ENCODE measurements around the gene PPARA. TPM values are rescaled to one million over a fixed set of nuclear protein-coding genes. Genes with fewer than 3 reads are reported as not detected.

PPARA gene
- total RNA-seq, 2 donors from 2014 or later, result 11.7 to 12.3 TPM

GRCh38 chr22:46213052-46213451 lies 62.7 kb downstream of the PPARA start:
- Mint-ChIP-seq H3K27me3 (no peaks in the 10 kb centered on the region), H3K4me1 (peaks cover 6% of the 10 kb centered on the region), H3K36me3 (ENCODE audit: low read depth) (peaks cover 8% of the 10 kb centered on the region), H3K27ac (no peak overlapping the region), H3K4me3 (no peak overlapping the region)
- no peak for DNase-seq
- peaks cover 4% of the 10 kb centered on the region for H3K9me3 ChIP-seq (ENCODE audit: control insufficient read depth, low read length, poor library complexity, severe bottlenecking)
- ATAC-seq, result no peak

- peaks cover 6% of the 10 kb centered on the region for H3K4me1 Mint-ChIP-seq
- no peak overlapping the region for H3K4me3 Mint-ChIP-seq
- peaks cover 6% of the 10 kb centered on the region for H3K36me3 Mint-ChIP-seq (ENCODE audit: low read depth)
- peaks cover 4% of the 10 kb centered on the region for H3K9me3 ChIP-seq (ENCODE audit: control insufficient read depth, low read length, poor library complexity, severe bottlenecking)
- H3K27ac Mint-ChIP-seq, result no peak overlapping the region
- no peaks in the 10 kb centered on the region for H3K27me3 Mint-ChIP-seq
- ATAC-seq (no peak), DNase-seq (no peak)
Observed at GRCh38 chr22:46214149-46214548, 63.8 kb downstream of the PPARA start.

GRCh38 chr22:46214616-46215015 lies 64.3 kb downstream of the PPARA start:
- Mint-ChIP-seq H3K27me3 (no peaks in the 10 kb centered on the region), H3K27ac (no peak overlapping the region), H3K36me3 (ENCODE audit: low read depth) (peaks cover 6% of the 10 kb centered on the region), H3K4me1 (peaks cover 9% of the 10 kb centered on the region), H3K4me3 (no peak overlapping the region)
- peaks cover 2% of the 10 kb centered on the region for H3K9me3 ChIP-seq (ENCODE audit: control insufficient read depth, low read length, poor library complexity, severe bottlenecking)
- no peak for ATAC-seq
- DNase-seq, result no peak

- H3K36me3 Mint-ChIP-seq (ENCODE audit: low read depth), result no peaks in the 10 kb centered on the region
- no peak for ATAC-seq
Observed at GRCh38 chr22:46219636-46220035, 69.3 kb downstream of the PPARA start.

GRCh38 chr22:46220921-46221320 lies 70.6 kb downstream of the PPARA start:
- Mint-ChIP-seq H3K4me1 (peaks cover 11% of the 10 kb centered on the region), H3K27me3 (no peaks in the 10 kb centered on the region), H3K4me3 (no peak overlapping the region), H3K27ac (peak overlapping the region; percentile 21), H3K36me3 (ENCODE audit: low read depth) (no peaks in the 10 kb centered on the region)
- ATAC-seq, result no peak
- DNase-seq, result no peak
- no peaks in the 10 kb centered on the region for H3K9me3 ChIP-seq (ENCODE audit: control insufficient read depth, low read length, poor library complexity, severe bottlenecking)

More at GRCh38 chr22:46219636-46220035, 69.3 kb downstream of the PPARA start:
- Mint-ChIP-seq H3K4me1 (peaks cover 7% of the 10 kb centered on the region), H3K27ac (peak overlapping the region; percentile 69), H3K4me3 (peak overlapping the region; percentile 25), H3K27me3 (no peaks in the 10 kb centered on the region)
- no peaks in the 10 kb centered on the region for H3K9me3 ChIP-seq (ENCODE audit: control insufficient read depth, low read length, poor library complexity, severe bottlenecking)
- DNase-seq, result no peak

- DNase-seq (no peak), ATAC-seq (no peak)
- H3K4me1 Mint-ChIP-seq, result peaks cover 8% of the 10 kb centered on the region
- no peaks in the 10 kb centered on the region for H3K27me3 Mint-ChIP-seq
- H3K27ac Mint-ChIP-seq, result no peak overlapping the region
- H3K4me3 Mint-ChIP-seq, result no peak overlapping the region
- H3K9me3 ChIP-seq (ENCODE audit: control insufficient read depth, low read length, poor library complexity, severe bottlenecking), result no peaks in the 10 kb centered on the region
- no peaks in the 10 kb centered on the region for H3K36me3 Mint-ChIP-seq (ENCODE audit: low read depth)
Observed at GRCh38 chr22:46224044-46224897, 73.9 kb downstream of the PPARA start.

- DNase-seq (no peak), ATAC-seq (no peak)
- H3K36me3 Mint-ChIP-seq (ENCODE audit: low read depth), result no peaks in the 10 kb centered on the region
- H3K4me1 Mint-ChIP-seq, result peaks cover 3% of the 10 kb centered on the region
- H3K4me3 Mint-ChIP-seq, result no peak overlapping the region
- H3K27ac Mint-ChIP-seq, result no peak overlapping the region
- no peaks in the 10 kb centered on the region for H3K9me3 ChIP-seq (ENCODE audit: control insufficient read depth, low read length, poor library complexity, severe bottlenecking)
- no peaks in the 10 kb centered on the region for H3K27me3 Mint-ChIP-seq
Observed at GRCh38 chr22:46224898-46225290, 74.6 kb downstream of the PPARA start.

- Mint-ChIP-seq H3K27ac (no peak overlapping the region), H3K4me1 (peaks cover 3% of the 10 kb centered on the region), H3K4me3 (no peak overlapping the region), H3K36me3 (ENCODE audit: low read depth) (no peaks in the 10 kb centered on the region), H3K27me3 (no peaks in the 10 kb centered on the region)
- DNase-seq, result no peak
- ATAC-seq, result no peak
- no peaks in the 10 kb centered on the region for H3K9me3 ChIP-seq (ENCODE audit: control insufficient read depth, low read length, poor library complexity, severe bottlenecking)
Observed at GRCh38 chr22:46225631-46226030, 75.3 kb downstream of the PPARA start.

GRCh38 chr22:46226577-46226976 lies 76.3 kb downstream of the PPARA start:
- DNase-seq (no peak), ATAC-seq (no peak)
- Mint-ChIP-seq H3K4me1 (peaks cover 3% of the 10 kb centered on the region), H3K36me3 (ENCODE audit: low read depth) (no peaks in the 10 kb centered on the region), H3K27me3 (no peaks in the 10 kb centered on the region), H3K27ac (no peak overlapping the region), H3K4me3 (no peak overlapping the region)
- H3K9me3 ChIP-seq (ENCODE audit: control insufficient read depth, low read length, poor library complexity, severe bottlenecking), result no peaks in the 10 kb centered on the region

- DNase-seq (no peak), ATAC-seq (no peak)
- Mint-ChIP-seq H3K36me3 (ENCODE audit: low read depth) (no peaks in the 10 kb centered on the region), H3K27me3 (no peaks in the 10 kb centered on the region), H3K27ac (no peak overlapping the region), H3K4me3 (no peak overlapping the region), H3K4me1 (peaks cover 3% of the 10 kb centered on the region)
- no peaks in the 10 kb centered on the region for H3K9me3 ChIP-seq (ENCODE audit: control insufficient read depth, low read length, poor library complexity, severe bottlenecking)
Observed at GRCh38 chr22:46229701-46230100, 79.4 kb downstream of the PPARA start.

- Mint-ChIP-seq H3K36me3 (ENCODE audit: low read depth) (peaks cover 3% of the 10 kb centered on the region), H3K27ac (no peak overlapping the region), H3K4me3 (no peak overlapping the region), H3K4me1 (peaks cover 3% of the 10 kb centered on the region), H3K27me3 (no peaks in the 10 kb centered on the region)
- ATAC-seq (no peak), DNase-seq (no peak)
- H3K9me3 ChIP-seq (ENCODE audit: control insufficient read depth, low read length, poor library complexity, severe bottlenecking), result no peaks in the 10 kb centered on the region
Observed at GRCh38 chr22:46230262-46230901, 80.1 kb downstream of the PPARA start.

- Mint-ChIP-seq H3K4me3 (no peak overlapping the region), H3K27me3 (no peaks in the 10 kb centered on the region), H3K27ac (no peak overlapping the region), H3K4me1 (no peaks in the 10 kb centered on the region), H3K36me3 (ENCODE audit: low read depth) (peaks cover 3% of the 10 kb centered on the region)
- H3K9me3 ChIP-seq (ENCODE audit: control insufficient read depth, low read length, poor library complexity, severe bottlenecking), result no peaks in the 10 kb centered on the region
- no peak for ATAC-seq
- DNase-seq, result no peak
Observed at GRCh38 chr22:46233231-46233630, 82.9 kb downstream of the PPARA start.

GRCh38 chr22:46234969-46235368 lies 84.6 kb downstream of the PPARA start:
- H3K27me3 Mint-ChIP-seq, result no peaks in the 10 kb centered on the region
- peaks cover 5% of the 10 kb centered on the region for H3K4me1 Mint-ChIP-seq
- no peaks in the 10 kb centered on the region for H3K9me3 ChIP-seq (ENCODE audit: control insufficient read depth, low read length, poor library complexity, severe bottlenecking)
- no peak overlapping the region for H3K4me3 Mint-ChIP-seq
- DNase-seq (no peak), ATAC-seq (no peak)
- peaks cover 3% of the 10 kb centered on the region for H3K36me3 Mint-ChIP-seq (ENCODE audit: low read depth)
- H3K27ac Mint-ChIP-seq, result no peak overlapping the region

All from T-helper 17 cell (primary cell).